Stomach (tissue), 8 donors: Measurements from ENCODE around the gene DNAJC8. TPM values are rescaled to one million over a fixed set of nuclear protein-coding genes. Genes with fewer than 3 reads are reported as not detected.

Experiments
- polyA plus RNA-seq, 3 donors: library from polyadenylated mRNA; stranded (reverse); fragments of 200-250 nt; gene quantifications; one replicate each; pipeline ENCODE4 v1.2.3, GENCODE V29; 2013
- total RNA-seq, 5 donors: library from RNA; depleted of rRNA; stranded (reverse); fragments of >200 nt; gene quantifications; one replicate each; pipeline versions ENCODE4 v1.1.0 to v1.2.3, GENCODE V29; 2014 to 2016
- donor health status: healthy with polysubstance abuse.
- donor health status: Bipolar disorder and iron deficiency.
- donor health status: healthy.

The DNAJC8 gene
- total and polyA plus RNA-seq, 8 donors = 38.4 to 111 (median 74.4) TPM

Other genes starting within 250 kb of the DNAJC8 start
- 10 to 100 TPM; 11.1 to 38.2 (median 14.5) TPM for gene EYA3, start 144.4 kb downstream of the DNAJC8 start, total RNA-seq
- gene EYA3, start 144.4 kb downstream of the DNAJC8 start, polyA plus RNA-seq = 1 to 10 TPM; 2.9 to 3.6 (median 3.6) TPM
- 1 to 10 TPM in 3 of 5 donors, under 1 TPM in 1, not detected in 1; 0.45 to 3.5 (median 2.5) TPM for gene PTAFR, start 56.3 kb downstream of the DNAJC8 start, total RNA-seq
- gene PTAFR, start 56.3 kb downstream of the DNAJC8 start, polyA plus RNA-seq = 1 to 10 TPM; 1.2 to 1.9 (median 1.7) TPM
- 100 to 1,000 TPM; 146 to 548 (median 341) TPM for gene ATP5IF1, start 3.1 kb upstream of the DNAJC8 start, total RNA-seq
- 100 to 1,000 TPM; 520 to 559 (median 540) TPM for gene ATP5IF1, start 3.1 kb upstream of the DNAJC8 start, polyA plus RNA-seq
- gene SESN2, start 26.5 kb upstream of the DNAJC8 start, total RNA-seq = 10 to 100 TPM in 1 of 5 donors, 1 to 10 TPM in 4; 2.3 to 20.3 (median 3.3) TPM
- gene SESN2, start 26.5 kb upstream of the DNAJC8 start, polyA plus RNA-seq = 10 to 100 TPM in 1 of 3 donors, 1 to 10 TPM in 2; 6.7 to 11.5 (median 7.9) TPM
- gene MED18, start 96.0 kb upstream of the DNAJC8 start, total RNA-seq = 10 to 100 TPM in 4 of 5 donors, 1 to 10 TPM in 1; 9.3 to 30.3 (median 19.6) TPM
- gene MED18, start 96.0 kb upstream of the DNAJC8 start, polyA plus RNA-seq = 10 to 100 TPM; 21.2 to 23.6 (median 21.3) TPM
- 10 to 100 TPM; 20.4 to 40.0 (median 25.0) TPM for gene PHACTR4, start 136.7 kb upstream of the DNAJC8 start, total RNA-seq
- 10 to 100 TPM; 14.1 to 15.1 (median 14.5) TPM for gene PHACTR4, start 136.7 kb upstream of the DNAJC8 start, polyA plus RNA-seq